Stimulated activated CD4-positive, alpha-beta T cell treated with anti-CD3 and anti-CD28 coated beads, Interleukin-12 subunit alpha, Interleukin-12 subunit beta, amount 100 ng/mL, for 24 hours (primary cell): Measurements from ENCODE around the gene TSPAN9.

Experiments
- DNase-seq, 2 experiments: peaks; one replicate each; pipeline ENCODE4 v3.0.0-alpha.2; 2020; ENCODE audit warnings: low read depth in 2 of 2

Gene TSPAN9

GRCh38 chr12:3295646-3296408 is 218.6 kb downstream of the TSPAN9 start:
- no peak for DNase-seq

- DNase-seq: no peak
These were observed 219.2 kb downstream of the TSPAN9 start for GRCh38 chr12:3296409-3296701.

GRCh38 chr12:3298603-3299002 is 221.4 kb downstream of the TSPAN9 start:
- DNase-seq: no peak

- peak; percentile 54 to 75 for DNase-seq
These were observed 223.0 kb downstream of the TSPAN9 start for GRCh38 chr12:3299929-3300832.

GRCh38 chr12:3300833-3301401 is 223.7 kb downstream of the TSPAN9 start:
- no peak for DNase-seq

GRCh38 chr12:3302401-3303041 is 225.3 kb downstream of the TSPAN9 start:
- DNase-seq: no peak

GRCh38 chr12:3303410-3304136 is 226.4 kb downstream of the TSPAN9 start:
- no peak for DNase-seq

GRCh38 chr12:3304436-3305165 is 227.4 kb downstream of the TSPAN9 start:
- DNase-seq: no peak

- no peak for DNase-seq
These were observed 228.3 kb downstream of the TSPAN9 start for GRCh38 chr12:3305464-3305863.

GRCh38 chr12:3305904-3306619 is 228.9 kb downstream of the TSPAN9 start:
- no peak for DNase-seq

- DNase-seq: no peak
These were observed 230.2 kb downstream of the TSPAN9 start for GRCh38 chr12:3307389-3307788.

- DNase-seq: no peak
These were observed 230.9 kb downstream of the TSPAN9 start for GRCh38 chr12:3308063-3308462.

GRCh38 chr12:3308609-3309008 is 231.4 kb downstream of the TSPAN9 start:
- DNase-seq: no peak

GRCh38 chr12:3309805-3310204 is 232.6 kb downstream of the TSPAN9 start:
- no peak for DNase-seq

GRCh38 chr12:3310271-3311026 is 233.3 kb downstream of the TSPAN9 start:
- no peak for DNase-seq

GRCh38 chr12:3311027-3311402 is 233.8 kb downstream of the TSPAN9 start:
- DNase-seq: no peak

GRCh38 chr12:3311491-3312103 is 234.4 kb downstream of the TSPAN9 start:
- no peak for DNase-seq

GRCh38 chr12:3313066-3313465 is 235.9 kb downstream of the TSPAN9 start:
- DNase-seq: no peak
